ENCODE data around the gene DRICH1. TPM values are rescaled to one million over a fixed set of nuclear protein-coding genes. Genes with fewer than 3 reads are reported as not detected.
"Not testable (repeated sequence)": the region's sequence is repeated elsewhere in the genome, so short reads cannot be mapped to it uniquely, and the experiment has no call there.

Gene DRICH1
- total and polyA plus RNA-seq, 2 of the 13 experiments (the other 11 are each of a cell fraction or from before 2014, with no cell fraction given) = 0.22 to 0.66 TPM

DNA sequence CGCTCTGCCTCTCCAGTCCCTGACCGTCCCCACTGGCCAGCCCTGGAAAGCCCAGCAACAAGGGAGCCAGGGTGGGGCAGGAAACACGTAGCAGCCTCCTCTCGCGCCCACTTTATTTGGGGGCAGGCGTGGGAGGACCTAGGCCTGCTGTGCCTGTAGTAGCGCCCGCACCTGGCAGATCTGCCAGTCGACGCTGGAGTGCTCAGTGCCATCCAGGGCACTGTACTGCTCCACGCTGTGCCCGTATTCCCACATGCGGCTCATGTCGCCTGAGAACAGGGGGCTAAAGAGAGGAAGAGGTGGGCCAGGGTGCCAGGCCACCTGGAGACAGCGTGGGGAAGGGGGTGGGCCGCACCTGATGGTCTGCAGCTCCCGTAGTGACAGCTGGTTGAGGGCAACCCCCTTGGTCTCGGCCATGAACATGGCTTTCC, 17.0 kb upstream of the DRICH1 start:
- no peaks in the 10 kb centered on the region for H3K79me2 ChIP-seq (ENCODE audit: insufficient read depth, low read length)
- H2AFZ ChIP-seq (ENCODE audit: low read length) = no peak overlapping the region
- H3K9ac ChIP-seq (ENCODE audit: insufficient read depth, low read depth, low read length) = no peak overlapping the region
- H4K20me1 ChIP-seq (ENCODE audit: insufficient read depth, low read length) = no peaks in the 10 kb centered on the region
- FAIRE-seq (no peak), ATAC-seq (no peak), DNase-seq (ENCODE audit: low spot score) (no peak)
- no TSS peak for BruUV-seq (replicated peaks)
- no peak overlapping the region for H3K4me2 ChIP-seq (ENCODE audit: low read depth, low read length)
- H3K9me3 ChIP-seq (ENCODE audit: low read length) = no peaks in the 10 kb centered on the region
- over 99% methylated on average over 17 of the region's 18 CpGs for WGBS (ENCODE audit: low lambda C conversion rate)
- ChIA-PET POLR2A (no interaction called here), CTCF (ENCODE audit: low intra/inter-chr PET ratio, low total read pairs) (no interaction called here)
- in situ Hi-C loops (cut with HindIII; ENCODE audit: extremely low pct_ligation_motif_present, low pct_unique_long_range_greater_than_20kb) (no loop called here), intact Hi-C loops (cut with micrococcal nuclease; ENCODE audit: unreplicated experiment) (no loop called here)
- no peaks in the 10 kb centered on the region for H3K36me3 ChIP-seq (replicated peaks in 1 of 2; ENCODE audit: control insufficient read depth in 1 of 2, insufficient read depth in 2 of 2, low read length in 2 of 2)
- no peak for TF ChIP-seq FOXO4 (CRISPR knock-in tag; conservative IDR thresholded peaks at IDR 0.05)
- peak; percentile 62 for TF ChIP-seq AGO2 (optimal IDR thresholded peaks at IDR 0.05; ENCODE audit: low read depth, low read length)
- 0 out of 2 replicates have a peak, but pooled peaks have one; percentile 47 for TF ChIP-seq HNRNPL (IDR thresholded peaks at IDR 0.05; ENCODE audit: low read depth, low read length)
- no peak for TF ChIP-seq ZNF737 (CRISPR knock-in tag; IDR thresholded peaks at IDR 0.05; ENCODE audit: borderline replicate concordance)
- no peak for TF ChIP-seq RORA (CRISPR knock-in tag; IDR thresholded peaks at IDR 0.05)
- no peak for TF ChIP-seq TP53 (CRISPR knock-in tag; conservative IDR thresholded peaks at IDR 0.05)
- no peak for TF ChIP-seq NPAS2 (CRISPR knock-in tag; IDR thresholded peaks at IDR 0.05; ENCODE audit: borderline replicate concordance)
- H3K4me1 ChIP-seq (ENCODE audit: insufficient read depth, low read length) = no peaks in the 10 kb centered on the region
- H3K27ac ChIP-seq (ENCODE audit: extremely low read length, insufficient read depth, low read length) = no peak overlapping the region
- no peak overlapping the region for H3K4me3 ChIP-seq (replicated peaks in 1 of 3; ENCODE audit: insufficient read depth in 1 of 3, low read depth in 2 of 3, low read length in 3 of 3)
- H3K27me3 ChIP-seq (ENCODE audit: control insufficient read depth in 1 of 2, insufficient read depth in 2 of 2, low read length in 2 of 2) = no peaks in the 10 kb centered on the region

GRCh38 chr22:23646526-23646925, 14.4 kb upstream of the DRICH1 start:
- H3K27me3 ChIP-seq (ENCODE audit: control insufficient read depth in 1 of 2, insufficient read depth in 2 of 2, low read length in 2 of 2); H3K79me2 ChIP-seq (ENCODE audit: insufficient read depth, low read length); H3K9me3 ChIP-seq (ENCODE audit: low read length); intact Hi-C loops (cut with micrococcal nuclease; ENCODE audit: unreplicated experiment); BruUV-seq (replicated peaks); H2AFZ ChIP-seq (ENCODE audit: low read length); H3K36me3 ChIP-seq (replicated peaks in 1 of 2; ENCODE audit: control insufficient read depth in 1 of 2, insufficient read depth in 2 of 2, low read length in 2 of 2); in situ Hi-C loops (cut with HindIII; ENCODE audit: extremely low pct_ligation_motif_present, low pct_unique_long_range_greater_than_20kb); H3K27ac ChIP-seq (ENCODE audit: extremely low read length, insufficient read depth, low read length); POLR2A ChIA-PET; H3K4me3 ChIP-seq (replicated peaks in 1 of 3; ENCODE audit: insufficient read depth in 1 of 3, low read depth in 2 of 3, low read length in 3 of 3); ATAC-seq; H3K9ac ChIP-seq (ENCODE audit: insufficient read depth, low read depth, low read length); FAIRE-seq; DNase-seq (ENCODE audit: low spot score); H4K20me1 ChIP-seq (ENCODE audit: insufficient read depth, low read length); CTCF ChIA-PET (ENCODE audit: low intra/inter-chr PET ratio, low total read pairs); H3K4me1 ChIP-seq (ENCODE audit: insufficient read depth, low read length); H3K4me2 ChIP-seq (ENCODE audit: low read depth, low read length): not testable (repeated sequence)
- WGBS (ENCODE audit: low lambda C conversion rate) = 97% methylated on average over 7 of the region's 7 CpGs

GRCh38 chr22:23640206-23640605, 8.1 kb upstream of the DRICH1 start:
- ATAC-seq = peak; percentile 15

More at GRCh38 chr22:23640206-23640605, 8.1 kb upstream of the DRICH1 start:
- H3K4me3 ChIP-seq (replicated peaks in 1 of 3; ENCODE audit: insufficient read depth in 1 of 3, low read depth in 2 of 3, low read length in 3 of 3); DNase-seq (ENCODE audit: low spot score); H3K36me3 ChIP-seq (replicated peaks in 1 of 2; ENCODE audit: control insufficient read depth in 1 of 2, insufficient read depth in 2 of 2, low read length in 2 of 2); H3K4me1 ChIP-seq (ENCODE audit: insufficient read depth, low read length); H3K9ac ChIP-seq (ENCODE audit: insufficient read depth, low read depth, low read length); H3K4me2 ChIP-seq (ENCODE audit: low read depth, low read length); BruUV-seq (replicated peaks); H3K27me3 ChIP-seq (ENCODE audit: control insufficient read depth in 1 of 2, insufficient read depth in 2 of 2, low read length in 2 of 2); intact Hi-C loops (cut with micrococcal nuclease; ENCODE audit: unreplicated experiment); H2AFZ ChIP-seq (ENCODE audit: low read length); FAIRE-seq; H3K27ac ChIP-seq (ENCODE audit: extremely low read length, insufficient read depth, low read length); H3K9me3 ChIP-seq (ENCODE audit: low read length); POLR2A ChIA-PET; H4K20me1 ChIP-seq (ENCODE audit: insufficient read depth, low read length); CTCF ChIA-PET (ENCODE audit: low intra/inter-chr PET ratio, low total read pairs); in situ Hi-C loops (cut with HindIII; ENCODE audit: extremely low pct_ligation_motif_present, low pct_unique_long_range_greater_than_20kb); H3K79me2 ChIP-seq (ENCODE audit: insufficient read depth, low read length): not testable (repeated sequence)
- 87% methylated on average over 5 of the region's 6 CpGs for WGBS (ENCODE audit: low lambda C conversion rate)
